Tibial nerve (tissue), 4 donors: ENCODE results near the gene FBXW11. TPM values are rescaled to one million over a fixed set of nuclear protein-coding genes. Genes with fewer than 3 reads are reported as not detected.

Experiments
- DNase-seq, 2 donors: peaks; one replicate each; pipeline ENCODE4 v3.0.0-alpha.2; 2019; ENCODE audit warnings: low spot score in 2 of 2
- H3K27ac ChIP-seq, 4 donors: fragments of 200-600 bp; sonication (generic) in 3 of 4; one replicate each; pipeline ENCODE4 v1.5.1; 2017 to 2019; ENCODE audit warnings: mild to moderate bottlenecking in 1 of 4
- H3K27me3 ChIP-seq, 2 donors: fragments of 200-600 bp; sonication (generic) in 1 of 2; one replicate each; pipeline versions ENCODE4 v1.5.1 to v1.6.0; 2017 to 2019
- H3K36me3 ChIP-seq, 3 donors: fragments of 200-600 bp; sonication (generic); one replicate each; pipeline ENCODE4 v1.5.1; 2018 to 2019
- H3K4me1 ChIP-seq, 4 donors: fragments of 200-600 bp; sonication (generic) in 3 of 4; one replicate each; pipeline ENCODE4 v1.5.1; 2017 to 2019
- H3K4me3 ChIP-seq, 4 donors: fragments of 200-600 bp; sonication (generic) in 3 of 4; one replicate each; pipeline ENCODE4 v1.5.1; 2017 to 2019; ENCODE audit warnings: mild to moderate bottlenecking in 1 of 4, moderate library complexity in 1 of 4
- H3K9me3 ChIP-seq, 4 donors: fragments of 200-600 bp; sonication (generic) in 3 of 4; one replicate each; pipeline ENCODE4 v1.5.1; 2017 to 2019
- CTCF ChIP-seq, 5 experiments: fragments of 200-600 bp in 3 of 5; fragments of 450-650 bp in 2 of 5; sonication (generic) in 3 of 5; IDR thresholded peaks; one replicate each; pipeline ENCODE4 v1.5.1; 2016 to 2019; ENCODE audit warnings: antibody characterized with exemption in 5 of 5, mild to moderate bottlenecking in 3 of 5, moderate library complexity in 2 of 5
- EP300 ChIP-seq, 2 donors: sonication (generic); formaldehyde crosslinking; IDR thresholded peaks; one replicate each; pipeline ENCODE4 v1.6.1; 2017; ENCODE audit warnings: antibody characterized with exemption in 2 of 2, mild to moderate bottlenecking in 1 of 2
- POLR2A ChIP-seq, 2 donors: fragments of 450-650 bp; IDR thresholded peaks; one replicate each; pipeline ENCODE4 v1.6.1; 2017; ENCODE audit warnings: antibody characterized with exemption in 2 of 2, mild to moderate bottlenecking in 2 of 2, moderate library complexity in 2 of 2
- WGBS, 2 donors: methylation state at CpG; one replicate each; pipeline ENCODE4 v1.1.5; 2018; 5-methylcytosine and 5-hydroxymethylcytosine counted together
- total RNA-seq, 4 donors: library from RNA; depleted of rRNA; stranded (reverse); fragments of >200 nt; gene quantifications; one replicate each; pipeline ENCODE4 v1.1.0, GENCODE V29; 2016

The FBXW11 gene
- total RNA-seq, 4 donors from 2014 or later: 49.2 to 96.4 (median 73.4) TPM

- H3K9me3 ChIP-seq: no peaks in the 10 kb centered on the region
- H3K4me1 ChIP-seq: peaks cover 0 to 39% (median 11%) of the 10 kb centered on the region in 4 donors
- whole genome bisulfite sequencing, 2 donors: 68 to 79% methylated on average over 2 of the region's 2 CpGs
- H3K27me3 ChIP-seq: no peaks in the 10 kb centered on the region
- peaks cover 0 to 5% (median 0%) of the 10 kb centered on the region in 3 donors for H3K36me3 ChIP-seq
- DNase-seq: no peak
- H3K27ac ChIP-seq: no peak overlapping the region
- TF ChIP-seq POLR2A (IDR thresholded peaks at IDR 0.05): no peak
- TF ChIP-seq CTCF (IDR thresholded peaks at IDR 0.05): no peak
- TF ChIP-seq EP300 (IDR thresholded peaks at IDR 0.05): no peak
- H3K4me3 ChIP-seq: no peak overlapping the region
Measured at GRCh38 chr5:171911152-171911551, 95.3 kb downstream of the FBXW11 start.

GRCh38 chr5:171908638-171909037 is 97.8 kb downstream of the FBXW11 start:
- TF ChIP-seq POLR2A (IDR thresholded peaks at IDR 0.05): no peak
- Histone ChIP-seq H3K36me3 (peaks cover 0 to 5% (median 0%) of the 10 kb centered on the region in 3 donors), H3K4me3 (no peak overlapping the region), H3K27me3 (no peaks in the 10 kb centered on the region), H3K9me3 (no peaks in the 10 kb centered on the region), H3K4me1 (peaks cover 0 to 35% (median 7%) of the 10 kb centered on the region in 4 donors), H3K27ac (no peak overlapping the region)
- no peak for DNase-seq
- WGBS, 2 donors: 85% methylated on average over 3 of the region's 3 CpGs

- H3K4me3 ChIP-seq: no peak overlapping the region
- peaks cover 0 to 27% (median 1%) of the 10 kb centered on the region in 4 donors for H3K4me1 ChIP-seq
- no peaks in the 10 kb centered on the region for H3K27me3 ChIP-seq
- TF ChIP-seq CTCF (IDR thresholded peaks at IDR 0.05): peak; percentile 66 to 75 (median 71)
- TF ChIP-seq EP300 (IDR thresholded peaks at IDR 0.05): no peak
- no peak for TF ChIP-seq POLR2A (IDR thresholded peaks at IDR 0.05)
- H3K27ac ChIP-seq: no peak overlapping the region
- no peaks in the 10 kb centered on the region for H3K9me3 ChIP-seq
- DNase-seq: peak in 1 of 2 donors; percentile 61
- WGBS, 2 donors: 19 to 26% methylated on average over 4 of the region's 4 CpGs
- peaks cover 0 to 5% (median 0%) of the 10 kb centered on the region in 3 donors for H3K36me3 ChIP-seq
Measured at GRCh38 chr5:171907725-171908343, 98.6 kb downstream of the FBXW11 start.

- Histone ChIP-seq H3K27me3 (no peaks in the 10 kb centered on the region), H3K4me1 (peaks cover 0 to 18% (median 0%) of the 10 kb centered on the region in 4 donors), H3K9me3 (no peaks in the 10 kb centered on the region), H3K27ac (no peak overlapping the region), H3K4me3 (no peak overlapping the region), H3K36me3 (peaks cover 0 to 5% (median 0%) of the 10 kb centered on the region in 3 donors)
- TF ChIP-seq EP300 (IDR thresholded peaks at IDR 0.05) (no peak), CTCF (IDR thresholded peaks at IDR 0.05) (no peak), POLR2A (IDR thresholded peaks at IDR 0.05) (no peak)
- 88 to 91% methylated on average over 7 of the region's 7 CpGs for WGBS, 2 donors
- DNase-seq: no peak
Measured at GRCh38 chr5:171906703-171907590, 99.5 kb downstream of the FBXW11 start.

- Histone ChIP-seq H3K9me3 (no peaks in the 10 kb centered on the region), H3K4me3 (no peak overlapping the region), H3K36me3 (peaks cover 0 to 5% (median 0%) of the 10 kb centered on the region in 3 donors), H3K27ac (no peak overlapping the region), H3K27me3 (no peaks in the 10 kb centered on the region), H3K4me1 (peaks cover 0 to 15% (median 0%) of the 10 kb centered on the region in 4 donors)
- DNase-seq: no peak
- WGBS, 2 donors: 34 to 35% methylated on average over 4 of the region's 4 CpGs
- no peak for TF ChIP-seq CTCF (IDR thresholded peaks at IDR 0.05)
- TF ChIP-seq POLR2A (IDR thresholded peaks at IDR 0.05): no peak
- TF ChIP-seq EP300 (IDR thresholded peaks at IDR 0.05): no peak
Measured at GRCh38 chr5:171906066-171906570, 100.3 kb downstream of the FBXW11 start.
